K562 (cell line): ENCODE measurements around the gene UBE2J2. TPM values are rescaled to one million over a fixed set of nuclear protein-coding genes. Genes with fewer than 3 reads are reported as not detected.

Experiments
- CBX3 ChIP-seq, 2 experiments: IDR thresholded peaks; 1 replicate in 1 of 2; 2 replicates in 1 of 2; pipeline ENCODE4 v1.6.1; 2012; ENCODE audit warnings: inconsistent platforms in 2 of 2, low read length in 2 of 2, borderline replicate concordance in 1 of 2, control low read depth in 1 of 2
- CC2D1A ChIP-seq: fragments of 450-650 bp; IDR thresholded peaks from 2 replicates; pipeline ENCODE4 v1.6.1; 2017; ENCODE audit warnings: mild to moderate bottlenecking
- CEBPG ChIP-seq, 3 experiments: fragments of 200-800 bp in 1 of 3; sonication (Bioruptor generic) in 1 of 3; sonication (generic) in 1 of 3; formaldehyde crosslinking in 1 of 3; IDR thresholded peaks in 2 of 3; conservative IDR thresholded peaks in 1 of 3; 2 replicates each; pipeline versions ENCODE4 v1.6.1 to v1.8.0; 2016 to 2022; ENCODE audit warnings: missing compliant biosample characterization in 2 of 3, missing genetic modification characterization in 2 of 3, mild to moderate bottlenecking in 1 of 3, missing genetic modification reagents in 1 of 3
- CREB3 ChIP-seq: fragments of 450-650 bp; conservative IDR thresholded peaks from 2 replicates; pipeline ENCODE4 v1.6.1; 2016; ENCODE audit warnings: missing genetic modification characterization, low read depth, mild to moderate bottlenecking, missing compliant biosample characterization, moderate library complexity
- E2F3 ChIP-seq: fragments of 250-450 bp; sonication (Bioruptor Pico); IDR thresholded peaks from 2 replicates; pipeline ENCODE4 v1.4.0; 2020; ENCODE audit warnings: mild to moderate bottlenecking
- HDAC3 ChIP-seq: fragments of 450-650 bp; IDR thresholded peaks from 2 replicates; pipeline ENCODE4 v1.6.1; 2018; ENCODE audit warnings: borderline replicate concordance, mild to moderate bottlenecking, moderate library complexity; ENCODE audit not compliant: partially characterized antibody
- MAFK ChIP-seq: IDR thresholded peaks from 2 replicates; pipeline ENCODE4 v1.6.1; 2011; ENCODE audit warnings: low read length, improper control_type of control experiment
- MTA1 ChIP-seq: fragments of 450-650 bp; IDR thresholded peaks from 2 replicates; pipeline ENCODE4 v1.6.1; 2017; ENCODE audit warnings: borderline replicate concordance
- NCOA4 ChIP-seq: fragments of 450-650 bp; IDR thresholded peaks from 2 replicates; pipeline ENCODE4 v1.6.1; 2018; ENCODE audit warnings: mild to moderate bottlenecking; ENCODE audit not compliant: partially characterized antibody
- NRF1 ChIP-seq, 2 experiments: fragments of 450-650 bp; IDR thresholded peaks in 1 of 2; conservative IDR thresholded peaks in 1 of 2; 2 replicates each; pipeline ENCODE4 v1.6.1; 2014; ENCODE audit warnings: mild to moderate bottlenecking in 2 of 2
- POLR2A ChIP-seq: fragments of 450-650 bp; conservative IDR thresholded peaks from 2 replicates; pipeline ENCODE4 v1.6.1; 2016
- RFX5 ChIP-seq: IDR thresholded peaks from 2 replicates; pipeline ENCODE4 v1.6.1; 2011; ENCODE audit warnings: low read depth, mild to moderate bottlenecking, improper control_type of control experiment, low read length
- SUPT5H ChIP-seq: fragments of 450-650 bp; IDR thresholded peaks from 2 replicates; pipeline ENCODE4 v1.6.1; 2016
- ZBTB33 ChIP-seq: sonication (generic); formaldehyde crosslinking; IDR thresholded peaks from 2 replicates; pipeline ENCODE4 v1.8.1; 2023; ENCODE audit warnings: mild to moderate bottlenecking, missing genetic modification reagents
- ZNF217 ChIP-seq: sonication (generic); formaldehyde crosslinking; IDR thresholded peaks from 2 replicates; pipeline ENCODE4 v1.8.0; 2022; ENCODE audit warnings: mild to moderate bottlenecking, missing genetic modification reagents
- ZNF24 ChIP-seq: fragments of 450-650 bp; IDR thresholded peaks from 2 replicates; pipeline ENCODE4 v1.6.1; 2016
- ZNF655 ChIP-seq: fragments of 250-450 bp; sonication (Bioruptor Pico); IDR thresholded peaks from 2 replicates; pipeline ENCODE4 v1.5.0; 2021
- ZNF780A ChIP-seq: fragments of 250-450 bp; sonication (Bioruptor Pico); IDR thresholded peaks from 2 replicates; pipeline ENCODE4 v1.5.0; 2021; ENCODE audit warnings: mild to moderate bottlenecking
- polyA plus RNA-seq, 8 experiments: library from polyadenylated mRNA; depleted of rRNA in 4 of 8; stranded (reverse) in 5 of 8; unstranded in 3 of 8; fragments of >200 nt; fragmentation: Nextera tagmentation in 2 of 8; fragmentation: Illumina TruSeq in 1 of 8; extraction: Ambion mirVana in 2 of 8; extraction: Trizol in 1 of 8; gene quantifications; 2 replicates each; pipeline versions ENCODE4 v1.2.1 to v1.2.3, GENCODE V29; 2011 to 2014; ENCODE audit warnings: inconsistent platforms in 1 of 8, missing spikeins in 1 of 8
- total RNA-seq, 7 experiments: library from RNA; depleted of rRNA in 6 of 7; stranded (reverse); fragments of >200 nt in 6 of 7; fragmentation: Illumina TruSeq in 2 of 7; extraction: Trizol in 2 of 7; gene quantifications; 2 replicates each; pipeline versions ENCODE4 v1.2.1 to v1.2.3, GENCODE V29; 2011 to 2021; ENCODE audit warnings: low replicate concordance in 1 of 7
- TF ChIP-seq, protein P1 (sequence below): fragments of 450-650 bp; IDR thresholded peaks from 2 replicates; pipeline ENCODE4 v1.6.1; 2016; ENCODE audit warnings: low read depth, mild to moderate bottlenecking, moderate library complexity
- TF ChIP-seq, protein P2 (sequence below): fragments of 450-650 bp; formaldehyde crosslinking; conservative IDR thresholded peaks from 2 replicates; pipeline ENCODE4 v1.4.0; 2022; ENCODE audit warnings: mild to moderate bottlenecking, missing genetic modification characterization
- TF ChIP-seq, protein P3 (sequence below), 2 experiments: fragments of 450-650 bp in 1 of 2; sonication (generic) in 1 of 2; formaldehyde crosslinking; conservative IDR thresholded peaks; 2 replicates each; pipeline versions ENCODE4 v1.4.0 to v1.8.1; 2020 to 2022; ENCODE audit warnings: mild to moderate bottlenecking in 1 of 2, missing genetic modification reagents in 1 of 2

Gene UBE2J2
- total and polyA plus RNA-seq, 9 of the 15 experiments (the other 6 are each of a cell fraction or from before 2014, with no cell fraction given), result 0.93 to 112 (median 75.5) TPM

GRCh38 chr1:1307923-1308755, 34.5 kb upstream of the UBE2J2 start, which contains the start of the genes ACAP3 and PUSL1 (continued):
- TF ChIP-seq ZBTB33 (peak; percentile 72), E2F3 (CRISPR knock-in tag) (peak; percentile 58; the same call in 1 of the 2 replicates), ZNF24 (peak; percentile 99), NRF1 (conservative IDR thresholded peaks at IDR 0.05 in 1 of 2, IDR thresholded peaks at IDR 0.05 in 1 of 2) (peak; percentile 92 to 93), RFX5 (no peak), CEBPG (CRISPR knock-in tag; IDR thresholded peaks at IDR 0.05) (peak; percentile 97), CEBPG (tag; conservative IDR thresholded peaks at IDR 0.05 in 1 of 2, IDR thresholded peaks at IDR 0.05 in 1 of 2) (peak; percentile 97 to 100), CBX3 (IDR thresholded peaks at IDR 0.05; ENCODE audit: borderline replicate concordance in 1 of 2, low read length in 2 of 2) (0 out of 3 replicates have a peak, but pooled peaks of 1 of the 2 experiments have one; percentile 34), POLR2A (peak; percentile 63), ZNF655 (CRISPR knock-in tag) (no peak), NCOA4 (no peak), CREB3 (no peak), MTA1 (peak; percentile 61; the same call in 1 of the 2 replicates), CC2D1A (no peak), ZNF780A (CRISPR knock-in tag) (no peak), HDAC3 (no peak), MAFK (no peak), SUPT5H (peak; percentile 30; the same call in 1 of the 2 replicates), ZNF217 (CRISPR knock-in tag) (no peak)
- TF ChIP-seq, protein P1, sequence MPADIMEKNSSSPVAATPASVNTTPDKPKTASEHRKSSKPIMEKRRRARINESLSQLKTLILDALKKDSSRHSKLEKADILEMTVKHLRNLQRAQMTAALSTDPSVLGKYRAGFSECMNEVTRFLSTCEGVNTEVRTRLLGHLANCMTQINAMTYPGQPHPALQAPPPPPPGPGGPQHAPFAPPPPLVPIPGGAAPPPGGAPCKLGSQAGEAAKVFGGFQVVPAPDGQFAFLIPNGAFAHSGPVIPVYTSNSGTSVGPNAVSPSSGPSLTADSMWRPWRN, result no peak
- TF ChIP-seq, protein P2, sequence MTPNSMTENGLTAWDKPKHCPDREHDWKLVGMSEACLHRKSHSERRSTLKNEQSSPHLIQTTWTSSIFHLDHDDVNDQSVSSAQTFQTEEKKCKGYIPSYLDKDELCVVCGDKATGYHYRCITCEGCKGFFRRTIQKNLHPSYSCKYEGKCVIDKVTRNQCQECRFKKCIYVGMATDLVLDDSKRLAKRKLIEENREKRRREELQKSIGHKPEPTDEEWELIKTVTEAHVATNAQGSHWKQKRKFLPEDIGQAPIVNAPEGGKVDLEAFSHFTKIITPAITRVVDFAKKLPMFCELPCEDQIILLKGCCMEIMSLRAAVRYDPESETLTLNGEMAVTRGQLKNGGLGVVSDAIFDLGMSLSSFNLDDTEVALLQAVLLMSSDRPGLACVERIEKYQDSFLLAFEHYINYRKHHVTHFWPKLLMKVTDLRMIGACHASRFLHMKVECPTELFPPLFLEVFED (CRISPR knock-in tag), result no peak
- TF ChIP-seq, protein P3, sequence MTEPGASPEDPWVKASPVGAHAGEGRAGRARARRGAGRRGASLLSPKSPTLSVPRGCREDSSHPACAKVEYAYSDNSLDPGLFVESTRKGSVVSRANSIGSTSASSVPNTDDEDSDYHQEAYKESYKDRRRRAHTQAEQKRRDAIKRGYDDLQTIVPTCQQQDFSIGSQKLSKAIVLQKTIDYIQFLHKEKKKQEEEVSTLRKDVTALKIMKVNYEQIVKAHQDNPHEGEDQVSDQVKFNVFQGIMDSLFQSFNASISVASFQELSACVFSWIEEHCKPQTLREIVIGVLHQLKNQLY (CRISPR knock-in tag; conservative IDR thresholded peaks at IDR 0.05), result 0 out of 4 replicates have a peak, but pooled peaks of 1 of the 2 experiments have one; percentile 28
